ENCODE data around the gene SLAIN2.

The SLAIN2 gene

DNA sequence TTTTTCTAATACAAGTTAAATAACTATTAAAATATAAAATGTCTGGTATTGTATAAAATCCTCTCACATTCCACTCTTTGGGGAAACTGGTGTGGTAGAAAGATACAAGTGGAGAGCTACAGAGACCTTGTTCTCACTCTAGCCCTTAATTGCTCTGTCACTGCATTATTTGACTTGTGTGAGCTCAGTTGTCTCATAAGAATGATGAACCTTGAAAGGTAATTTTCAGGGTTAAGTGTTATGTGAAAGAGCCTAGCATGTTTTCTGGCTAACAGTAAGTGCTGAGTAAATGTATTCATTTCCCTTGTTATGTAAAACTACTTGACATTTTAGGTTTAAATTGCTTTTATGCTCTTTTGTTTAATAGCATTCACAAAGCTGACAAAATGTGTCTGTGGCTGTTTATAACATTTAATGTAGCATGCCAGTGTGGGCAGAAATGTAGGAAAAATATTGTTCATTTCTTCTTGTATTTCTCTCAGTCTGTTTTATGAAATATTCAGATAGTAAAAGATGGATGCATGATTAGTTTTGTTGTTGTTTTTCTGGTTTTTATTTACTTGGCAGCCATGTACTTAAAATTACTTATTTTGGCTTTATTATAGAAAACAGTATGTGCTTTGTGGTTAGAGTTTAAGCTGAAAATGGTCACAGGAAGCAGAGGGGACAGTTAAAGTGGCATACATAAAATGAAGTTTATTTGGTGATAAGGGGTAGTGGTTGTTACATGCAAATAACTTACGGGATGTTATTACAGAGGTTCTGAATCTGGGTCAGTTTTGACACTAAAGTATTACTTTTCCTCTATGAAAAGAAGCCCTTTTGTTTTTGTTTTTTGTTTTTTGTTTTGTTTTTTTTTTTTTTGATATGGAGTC is 29.2 kb downstream of the SLAIN2 start:
- DNase-seq: no peak

DNA sequence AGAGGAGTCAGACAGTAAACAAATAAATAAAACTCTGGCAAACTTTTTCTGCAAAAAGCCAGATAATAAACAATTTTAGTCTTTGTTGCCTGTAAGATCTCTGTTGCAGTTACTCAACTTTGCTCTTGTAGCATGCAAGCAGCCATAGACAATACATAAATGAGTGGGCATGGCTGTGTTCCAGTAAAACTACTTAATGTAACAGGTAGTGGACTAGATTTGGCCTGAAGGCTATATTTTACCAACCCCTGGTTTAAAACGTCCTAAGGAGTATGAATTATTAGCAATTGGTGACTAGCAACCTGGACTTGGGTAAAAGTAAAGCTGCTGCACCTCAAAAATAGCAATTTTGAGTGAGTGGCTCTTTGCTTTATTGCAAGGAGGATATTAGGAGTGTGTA is 30.9 kb downstream of the SLAIN2 start:
- no peak for DNase-seq

DNA sequence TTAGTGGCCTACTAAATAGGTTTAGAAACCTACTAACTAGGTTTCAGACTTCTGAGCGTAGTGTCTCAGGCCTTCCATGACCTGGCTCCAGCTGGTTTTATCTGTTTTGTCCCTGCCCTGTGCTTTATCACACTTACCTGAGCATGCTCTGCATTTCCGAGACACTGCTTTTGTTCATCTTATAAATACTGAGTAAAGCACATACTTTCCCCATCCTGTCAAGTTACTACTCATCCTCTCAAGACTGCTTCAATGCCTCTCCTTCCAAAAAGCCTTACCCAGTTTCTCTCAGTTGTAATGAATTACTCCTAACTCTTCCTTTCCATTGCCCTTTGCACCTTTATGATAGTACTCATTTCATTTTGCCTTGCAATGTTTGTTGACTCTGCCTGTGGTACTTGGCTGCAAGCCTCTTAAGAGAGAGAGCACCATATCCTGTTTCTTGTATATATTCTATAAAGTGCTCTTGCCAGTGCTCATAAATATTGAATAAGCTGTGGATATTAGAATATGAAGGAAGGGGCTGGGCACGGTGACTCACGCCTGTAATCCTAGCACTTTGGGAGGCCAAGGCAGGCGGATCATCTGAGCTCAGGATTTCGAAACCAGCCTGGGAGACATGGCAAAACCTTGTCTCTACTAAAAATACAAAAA is 34.4 kb downstream of the SLAIN2 start:
- DNase-seq: peak in 3 of 4 experiments; percentile 22 to 39 (median 35)

DNA sequence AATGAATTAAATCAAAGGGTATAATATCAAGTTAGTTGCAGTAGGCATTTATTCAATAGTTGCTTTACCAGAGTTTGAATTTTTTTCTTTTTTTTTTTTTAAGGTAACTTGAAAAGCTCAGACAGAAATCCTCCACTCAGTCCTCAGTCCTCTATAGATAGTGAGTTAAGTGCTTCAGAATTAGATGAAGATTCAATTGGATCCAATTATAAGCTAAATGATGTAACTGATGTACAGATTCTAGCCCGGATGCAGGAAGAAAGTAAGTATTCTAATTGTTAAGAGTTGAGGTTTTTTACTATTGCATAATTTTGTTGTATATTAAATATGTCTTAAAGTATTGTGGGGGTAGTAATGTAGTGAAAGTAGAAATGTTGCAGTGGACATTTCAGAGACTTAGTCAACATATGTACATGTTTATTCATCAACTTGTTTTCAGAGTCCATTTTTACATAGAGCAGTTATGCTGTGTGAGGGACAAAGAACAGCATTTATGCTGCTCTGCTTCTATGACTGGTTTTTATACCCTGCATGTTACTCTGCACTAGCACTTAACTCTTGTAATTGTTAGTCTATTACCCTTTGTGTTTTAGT is 38.4 kb downstream of the SLAIN2 start:
- no peak for DNase-seq

DNA sequence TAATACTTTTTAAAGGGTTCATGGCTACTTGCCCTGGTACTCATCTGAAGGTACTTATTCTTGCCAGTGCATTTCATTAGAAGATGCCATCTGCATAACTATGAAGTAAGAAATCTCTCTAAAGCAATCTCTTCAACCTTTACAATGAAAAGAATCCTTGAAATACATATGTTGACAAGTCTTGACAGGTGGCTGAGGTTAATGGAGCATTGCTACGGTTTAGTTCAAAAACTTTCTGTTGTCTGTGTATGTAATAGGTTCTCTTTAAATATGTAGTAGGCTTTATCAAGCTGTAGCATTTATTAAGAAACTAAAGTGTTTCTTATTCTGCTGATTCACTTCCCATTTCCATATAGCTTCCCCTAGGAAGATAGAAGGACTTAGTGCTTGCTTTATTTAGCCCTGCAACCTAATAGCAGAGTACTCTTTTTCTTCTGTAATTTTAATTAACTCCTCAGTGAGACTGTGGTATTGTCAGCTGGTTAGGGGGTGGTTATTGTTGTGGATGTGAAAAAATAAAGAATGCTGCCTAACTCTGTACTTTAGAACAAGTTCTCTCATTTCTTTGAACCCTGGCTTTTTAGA is 39.3 kb downstream of the SLAIN2 start:
- DNase-seq: peak in 2 of 4 experiments; percentile 58 to 64

DNA sequence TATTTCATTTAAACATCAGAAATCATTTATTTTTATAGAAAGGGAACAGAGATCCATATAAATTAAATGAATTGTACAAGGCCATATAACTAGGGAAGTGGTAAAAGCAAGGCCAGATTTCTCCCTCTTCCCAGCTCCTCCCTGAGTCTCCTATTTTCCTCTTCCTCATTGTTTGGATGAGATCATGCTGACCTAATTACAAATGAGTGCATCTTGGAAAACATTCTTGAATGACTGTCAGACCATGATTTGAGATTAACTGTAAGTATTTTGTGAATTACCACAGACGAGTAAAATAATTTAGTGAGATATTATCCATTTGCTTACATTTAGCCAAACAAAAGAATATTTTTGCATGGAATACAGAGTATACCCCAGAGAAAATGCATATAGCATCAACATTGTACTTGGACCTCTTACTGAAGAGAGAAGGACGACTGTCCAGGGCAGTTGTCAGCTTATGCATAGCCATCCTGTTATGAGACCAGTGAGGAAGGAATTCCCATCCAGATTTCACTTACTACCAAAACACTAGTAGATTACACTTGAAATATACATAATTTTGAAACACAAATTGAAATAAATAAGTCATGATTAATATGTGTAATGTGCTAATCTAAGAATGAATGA is 47.3 kb downstream of the SLAIN2 start:
- DNase-seq: peak; percentile 6 to 36 (median 30)

DNA sequence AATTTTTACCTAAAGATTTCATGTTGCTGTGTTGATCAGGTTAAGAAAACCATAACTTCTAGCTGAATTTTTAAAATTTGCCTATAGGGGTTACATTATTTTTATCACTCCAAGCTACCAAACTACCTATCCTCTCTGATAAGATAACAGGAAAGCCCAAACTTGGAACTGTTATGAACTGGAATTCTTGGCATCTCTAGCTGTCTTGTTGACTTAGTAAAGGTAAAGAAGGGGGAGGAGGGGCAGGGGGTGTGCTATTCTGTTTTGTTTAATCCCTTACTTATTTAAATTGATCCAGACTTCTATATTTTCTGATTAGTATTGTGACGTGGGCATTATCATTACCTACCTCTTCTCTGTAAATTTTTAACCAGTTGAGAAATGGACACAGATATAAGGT is 54.7 kb downstream of the SLAIN2 start:
- no peak for DNase-seq

DNA sequence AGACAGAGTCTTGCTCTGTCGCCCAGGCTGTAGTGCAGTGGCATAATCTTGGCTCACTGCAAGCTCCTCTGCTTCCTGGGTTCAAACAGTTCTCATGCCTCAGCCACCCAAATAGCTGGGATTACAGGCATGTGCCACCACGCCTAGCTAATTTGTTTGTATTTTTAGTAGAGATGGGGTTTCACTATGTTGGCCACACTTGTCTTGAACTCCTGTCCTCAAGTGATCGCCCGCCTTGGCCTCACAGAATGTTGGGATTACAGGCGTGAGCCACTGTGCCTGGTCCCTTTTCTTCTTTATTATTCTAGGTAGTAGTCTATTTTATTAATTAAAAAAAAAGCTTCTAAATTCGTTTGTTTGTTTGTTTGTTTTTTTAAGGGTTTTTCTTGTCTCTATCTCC is 59.1 kb downstream of the SLAIN2 start:
- no peak for DNase-seq

DNA sequence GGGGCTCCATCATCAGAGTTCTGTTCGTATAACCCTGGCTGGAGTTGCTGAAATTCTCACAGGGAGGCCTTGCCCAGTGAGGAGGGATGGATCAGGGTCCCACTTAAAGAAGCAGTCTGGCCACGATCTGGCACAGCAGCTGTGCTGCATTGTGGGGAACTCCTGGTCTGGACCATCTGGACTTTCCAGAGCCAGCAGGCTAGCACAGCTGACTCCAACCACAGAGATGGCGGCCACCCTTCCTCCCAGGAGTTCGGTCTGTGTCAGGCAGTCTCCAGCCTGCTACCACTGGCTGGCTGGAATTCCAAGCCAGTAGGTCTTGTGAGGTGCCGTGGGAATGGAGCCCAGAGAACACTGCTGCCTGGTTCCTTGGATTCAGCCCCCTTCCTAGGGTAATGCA is 62.0 kb downstream of the SLAIN2 start:
- no peak for DNase-seq

DNA sequence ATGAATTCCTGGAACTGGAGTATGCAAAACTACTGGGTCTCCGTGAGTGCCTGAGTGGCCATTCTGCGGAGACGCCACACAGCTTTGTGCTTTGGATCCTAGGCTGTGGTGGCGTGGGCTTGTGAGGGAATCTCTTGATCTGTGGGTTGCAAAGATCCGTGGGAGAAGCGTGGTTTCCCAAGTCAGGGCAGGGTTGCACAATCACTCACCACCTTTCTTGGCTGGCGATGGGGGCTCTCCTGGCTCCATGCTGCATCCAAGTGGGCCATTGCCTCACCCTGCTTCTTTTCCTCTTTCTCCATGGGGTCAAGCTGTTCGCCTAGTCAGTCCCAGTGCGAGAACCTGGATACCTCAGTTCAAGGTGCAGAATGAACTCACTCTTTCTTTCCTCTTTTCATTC is 62.5 kb downstream of the SLAIN2 start:
- no peak for DNase-seq

DNA sequence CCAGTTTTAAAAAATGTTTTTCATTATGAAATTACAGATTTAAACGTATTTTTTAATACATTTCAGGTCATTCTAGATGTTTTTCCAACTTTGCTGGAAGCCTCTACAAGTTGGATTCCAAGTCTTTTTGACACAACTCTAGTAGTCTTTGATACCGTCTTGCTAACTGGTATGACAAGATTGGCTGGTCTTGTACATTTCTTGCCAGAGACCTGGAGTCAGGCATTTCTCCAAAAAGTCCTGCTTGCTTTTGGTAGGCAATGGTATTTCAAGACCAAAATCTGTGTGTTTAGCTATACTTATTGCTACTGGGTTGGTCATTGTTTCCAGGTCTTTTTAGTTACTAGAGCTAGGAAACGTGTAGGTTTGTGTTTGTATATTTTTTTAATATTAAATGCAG is 64.6 kb downstream of the SLAIN2 start:
- no peak for DNase-seq

DNA sequence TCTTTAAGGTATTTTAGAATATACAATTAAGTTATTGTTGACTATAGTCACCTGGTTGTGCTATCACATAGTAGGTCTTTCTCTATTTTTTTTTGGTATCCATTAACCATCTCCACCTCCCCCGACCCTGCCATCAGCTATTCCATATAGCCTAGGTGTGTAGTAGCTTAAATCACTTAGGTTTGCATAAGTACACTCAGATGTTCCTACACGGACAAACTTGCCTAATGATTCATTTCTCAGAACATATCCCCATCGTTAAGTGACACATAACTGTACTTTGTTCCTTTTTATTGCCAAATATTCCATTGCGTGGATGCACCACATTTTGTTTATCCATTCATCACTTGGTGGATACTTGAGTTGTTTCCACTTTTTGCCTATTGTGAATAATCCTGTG is 67.9 kb downstream of the SLAIN2 start:
- DNase-seq: no peak

DNA sequence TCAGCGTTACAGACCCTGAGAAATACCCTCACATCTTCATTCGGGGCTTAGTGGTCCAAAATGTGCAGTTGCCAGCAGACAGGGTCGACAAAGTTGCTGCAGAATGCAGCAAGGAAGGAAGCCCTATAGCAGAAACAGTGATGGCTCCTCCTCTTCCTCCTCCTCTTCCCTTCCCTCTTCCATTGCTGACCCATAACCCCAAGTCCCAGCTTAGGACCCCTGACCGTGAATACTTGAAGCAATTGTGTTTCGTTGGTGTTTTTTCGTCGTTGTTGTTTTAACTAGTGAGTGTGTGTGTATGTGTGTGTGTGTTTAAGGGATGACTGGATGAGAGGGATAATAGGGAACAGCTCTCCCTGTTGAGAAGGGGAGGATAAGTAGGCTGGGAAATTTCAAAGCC is 69.5 kb downstream of the SLAIN2 start:
- DNase-seq: no peak

DNA sequence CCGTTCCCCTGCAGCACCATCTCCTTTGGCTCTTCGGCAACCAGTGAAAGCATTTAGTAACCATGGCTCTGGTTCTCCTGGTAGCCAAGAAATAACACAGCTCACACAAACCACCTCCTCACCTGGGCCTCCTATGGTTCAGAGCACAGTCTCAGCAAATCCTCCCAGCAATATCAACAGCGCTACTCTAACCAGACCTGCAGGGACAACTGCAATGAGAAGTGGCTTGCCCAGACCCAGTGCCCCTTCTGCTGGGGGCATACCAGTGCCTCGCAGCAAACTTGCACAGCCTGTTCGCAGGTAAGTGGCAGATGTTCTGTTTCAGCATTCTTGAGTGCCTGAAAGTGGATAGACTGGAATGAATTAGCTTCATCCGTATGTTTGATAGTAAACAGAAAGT is 78.8 kb downstream of the SLAIN2 start:
- no peak for DNase-seq

DNA sequence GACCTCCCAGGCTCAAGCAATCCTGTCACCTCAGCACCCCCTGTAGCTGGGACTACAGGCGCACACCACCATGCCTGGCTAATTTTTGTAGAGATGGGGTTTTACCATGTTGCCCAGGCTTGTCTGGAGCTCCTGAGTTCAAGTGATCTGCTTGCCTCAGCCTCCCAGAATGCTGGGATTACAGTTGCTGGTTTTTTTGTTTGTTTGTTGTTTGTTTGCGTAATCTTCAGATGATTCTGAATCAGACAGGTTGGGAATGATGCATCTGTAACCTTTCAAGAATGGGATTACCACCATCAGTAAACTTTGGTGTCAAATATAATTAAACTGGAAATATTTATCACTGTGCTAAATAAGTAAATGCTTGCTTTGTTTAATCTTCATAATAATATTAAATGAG is 79.8 kb downstream of the SLAIN2 start:
- no peak for DNase-seq

DNA sequence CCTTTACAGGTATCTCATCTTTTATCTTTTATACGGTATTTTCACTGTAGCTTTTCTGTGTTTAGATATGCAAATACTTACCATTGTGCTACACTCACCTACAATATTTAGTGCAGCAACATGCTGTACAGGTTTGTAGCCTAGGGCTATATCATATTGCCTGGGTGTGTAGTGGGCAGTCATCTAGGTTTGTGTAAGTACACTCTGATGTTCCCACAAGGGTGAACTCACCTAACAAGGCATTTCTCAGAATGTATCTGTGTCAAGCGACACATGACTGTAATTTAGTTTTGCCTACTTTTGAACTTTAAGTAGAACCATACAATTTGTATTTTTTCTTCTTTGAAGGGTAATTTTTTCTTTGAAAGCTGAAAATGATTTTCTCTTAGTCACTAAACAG is 87.6 kb downstream of the SLAIN2 start:
- no peak for DNase-seq

DNA sequence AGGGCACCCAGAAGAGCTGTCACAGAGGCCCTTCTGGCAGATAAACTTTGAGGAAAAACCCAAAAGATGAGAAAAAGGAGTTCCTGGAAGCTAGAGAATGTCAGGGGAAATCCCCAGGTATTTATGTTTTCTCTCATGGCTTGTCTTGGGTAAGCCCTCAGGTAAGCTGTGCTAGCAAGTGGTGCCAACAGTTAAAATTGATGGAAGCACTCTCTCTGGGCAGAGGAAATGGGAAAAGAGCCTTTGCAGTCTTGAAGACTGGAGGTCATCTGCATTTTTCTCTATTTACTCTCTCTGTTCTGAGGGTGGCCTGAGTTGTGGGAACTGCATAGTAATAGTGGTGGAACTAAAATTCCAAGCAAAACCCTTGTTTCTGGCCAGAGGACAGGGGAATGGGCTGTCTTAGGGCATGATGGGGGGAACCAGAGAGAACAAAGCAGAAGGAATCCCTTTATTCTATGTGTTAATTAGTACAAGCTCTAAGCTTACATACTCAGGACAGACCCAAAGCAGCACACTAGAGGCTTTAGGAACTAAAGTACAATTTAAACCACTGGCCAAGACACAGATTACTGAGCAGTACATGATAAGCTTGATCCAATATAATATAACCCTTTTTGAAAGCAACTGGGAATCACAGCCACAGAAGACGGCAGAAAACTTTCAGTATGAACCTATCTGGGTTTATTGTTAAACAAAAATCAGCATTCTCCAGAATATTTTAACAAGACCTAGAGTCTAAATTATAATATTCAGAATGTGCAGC is 88.6 kb downstream of the SLAIN2 start:
- DNase-seq: no peak

DNA sequence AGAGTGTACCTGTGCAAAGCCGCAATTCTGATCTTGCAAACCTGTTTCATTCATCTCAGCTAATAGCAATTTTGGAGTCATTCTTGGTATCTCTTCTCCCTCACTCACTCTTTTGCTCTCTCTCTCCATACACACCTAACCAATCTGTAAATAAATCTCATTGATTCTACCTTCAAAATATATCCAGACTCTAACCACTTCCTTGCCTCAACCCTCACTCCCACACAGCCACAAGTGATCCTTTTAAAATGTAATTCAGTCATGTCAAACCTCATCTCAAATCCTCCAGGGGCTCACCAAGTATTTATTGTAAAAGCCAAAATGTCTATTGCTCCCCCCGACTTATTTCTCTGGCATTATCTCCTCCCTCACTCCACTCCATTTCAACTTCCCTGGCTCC is 90.1 kb downstream of the SLAIN2 start:
- no peak for DNase-seq

DNA sequence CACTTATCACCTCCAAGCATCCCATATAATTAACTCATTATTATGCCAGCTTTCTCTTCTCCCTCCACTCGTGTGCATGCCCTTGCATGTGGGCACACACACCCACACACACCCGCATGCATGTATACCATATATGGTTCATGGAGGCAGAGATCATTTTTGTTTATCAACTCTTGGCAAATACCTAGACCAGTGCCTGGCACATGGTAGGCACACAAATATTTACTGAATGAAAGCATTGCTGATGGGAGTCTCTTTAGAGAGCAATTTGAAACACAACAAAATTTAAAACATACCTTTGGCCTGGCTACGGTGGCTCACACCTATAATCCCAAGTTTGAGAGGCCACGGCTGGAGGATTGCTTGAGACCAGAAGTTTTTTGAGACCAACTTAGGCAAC is 90.7 kb downstream of the SLAIN2 start:
- no peak for DNase-seq

DNA sequence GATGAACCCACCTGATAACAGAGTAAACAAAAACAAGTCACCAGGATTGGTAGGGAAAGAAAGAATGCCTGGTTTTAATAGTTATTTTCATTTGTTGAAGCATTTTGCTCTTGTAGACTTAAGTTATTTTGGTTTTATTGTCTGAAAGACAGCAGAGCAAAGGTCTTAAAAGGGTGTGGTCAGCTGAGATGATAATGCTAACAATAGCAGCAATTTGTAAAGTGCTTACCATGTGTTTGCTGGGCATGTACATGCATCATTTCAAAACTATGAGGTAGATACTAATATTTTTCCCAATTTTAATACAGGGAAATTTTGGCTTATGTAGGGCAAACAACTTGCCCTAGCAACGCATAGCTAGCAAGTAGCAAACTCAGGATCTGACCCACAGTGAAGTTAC is 95.0 kb downstream of the SLAIN2 start:
- no peak for DNase-seq

DNA sequence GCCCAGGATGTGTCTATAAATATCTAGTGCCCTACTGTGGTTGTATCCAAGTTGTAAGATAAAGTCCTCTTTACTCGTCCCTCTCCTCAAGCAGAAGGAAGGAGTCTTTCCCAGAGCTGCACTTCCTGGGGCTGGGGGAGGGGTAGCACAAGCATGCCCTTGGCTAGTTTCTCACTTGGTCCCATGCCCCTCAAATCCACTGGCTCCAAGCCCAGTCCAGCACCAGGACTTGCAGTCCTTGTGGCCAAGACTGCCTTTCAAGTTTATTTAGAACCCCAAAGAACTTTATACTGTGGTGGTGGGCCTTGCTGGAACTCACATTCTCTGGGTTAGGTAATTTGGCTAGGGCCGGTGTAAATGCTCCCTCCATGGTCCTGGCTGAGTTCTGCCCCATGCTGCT is 98.7 kb downstream of the SLAIN2 start:
- no peak for DNase-seq

DNA sequence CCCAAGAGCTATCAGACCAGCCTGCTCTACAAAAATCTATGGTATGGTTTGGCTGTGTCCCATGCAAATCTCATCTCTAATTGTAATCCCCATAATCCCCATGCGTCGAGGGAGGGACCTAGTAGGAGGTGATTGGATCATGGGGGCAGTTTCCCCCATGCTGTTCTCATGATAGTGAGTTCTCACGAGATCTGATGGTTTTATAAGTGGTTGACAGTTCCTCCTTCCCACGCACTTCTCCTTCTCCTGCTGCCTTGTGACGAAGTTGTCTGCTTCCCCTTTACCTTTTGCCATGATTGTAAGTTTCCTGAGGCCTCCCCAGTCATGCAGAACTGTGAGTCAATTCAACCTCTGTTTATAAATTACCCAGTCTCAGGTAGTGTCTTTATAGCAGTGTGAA is 99.6 kb downstream of the SLAIN2 start:
- DNase-seq: peak; percentile 21 to 68 (median 52)

Data from suppressor macrophage (primary cell).